Osteoblast (primary cell): Measurements from ENCODE around the gene CDC6. TPM values are rescaled to one million over a fixed set of nuclear protein-coding genes. Genes with fewer than 3 reads are reported as not detected.

Source experiments
- DNase-seq: peaks from one replicate; pipeline ENCODE4 v3.0.0; 2011; ENCODE audit warnings: low spot score, mixed read lengths; ENCODE audit not compliant: insufficient read length; ENCODE audit errors: missing footprints
- H2AFZ ChIP-seq: 2 replicates; pipeline ENCODE4 v1.6.0; 2011; ENCODE audit warnings: mild to moderate bottlenecking, low read length
- H3K27ac ChIP-seq: 2 replicates; pipeline ENCODE4 v1.5.1; 2011; ENCODE audit warnings: mild to moderate bottlenecking, low read depth, low read length, moderate library complexity
- H3K27me3 ChIP-seq: 2 replicates; pipeline ENCODE4 v1.6.0; 2012; ENCODE audit warnings: mild to moderate bottlenecking, control low read depth, inconsistent platforms, low read length, moderate library complexity; ENCODE audit not compliant: insufficient read depth
- H3K36me3 ChIP-seq: 2 replicates; pipeline ENCODE4 v1.5.1; 2011; ENCODE audit warnings: mild to moderate bottlenecking, low read length, control low read depth, moderate library complexity; ENCODE audit not compliant: insufficient read depth
- H3K4me1 ChIP-seq: 2 replicates; pipeline ENCODE4 v1.5.1; 2011; ENCODE audit warnings: mild to moderate bottlenecking, low read length, control low read depth, moderate library complexity; ENCODE audit not compliant: insufficient read depth
- H3K4me2 ChIP-seq: 2 replicates; pipeline ENCODE4 v1.6.0; 2011; ENCODE audit warnings: mild to moderate bottlenecking, low read length; ENCODE audit not compliant: insufficient read depth
- H3K4me3 ChIP-seq: fragments of 200-600 bp; sonication (generic); 3 replicates; pipeline ENCODE4 v1.5.1; 2012; ENCODE audit warnings: mild to moderate bottlenecking, low read length, inconsistent platforms; ENCODE audit not compliant: insufficient read depth
- H3K79me2 ChIP-seq: 2 replicates; pipeline ENCODE4 v1.6.0; 2012; ENCODE audit warnings: mild to moderate bottlenecking, low read length, control low read depth, inconsistent platforms; ENCODE audit not compliant: insufficient read depth
- H3K9me3 ChIP-seq: 2 replicates; pipeline ENCODE4 v1.5.1; 2011; ENCODE audit warnings: low read depth, low read length, control low read depth
- H4K20me1 ChIP-seq: 2 replicates; pipeline ENCODE4 v1.6.0; 2012; ENCODE audit warnings: mild to moderate bottlenecking, low read length, control low read depth; ENCODE audit not compliant: insufficient read depth
- CTCF ChIP-seq: IDR thresholded peaks from 2 replicates; pipeline ENCODE4 v1.5.1; 2011; ENCODE audit warnings: mild to moderate bottlenecking, low read depth, low read length, moderate library complexity; ENCODE audit errors: extremely low read depth
- total RNA-seq: library from RNA; depleted of rRNA; stranded (reverse); fragments of >200 nt; gene quantifications from 2 replicates; pipeline ENCODE4 v1.2.3, GENCODE V29; 2012

The CDC6 gene
- total RNA-seq, 1 donor, result 5.1 TPM

GRCh38 chr17:40340880-40341807 lies 53.5 kb downstream of the CDC6 start:
- Histone ChIP-seq H3K27ac (peak overlapping the region; percentile 79), H3K4me1 (peaks cover 43% of the 10 kb centered on the region), H2AFZ (no peak overlapping the region), H3K27me3 (no peaks in the 10 kb centered on the region), H3K4me3 (peak overlapping the region; percentile 81), H4K20me1 (peaks cover 47% of the 10 kb centered on the region), H3K79me2 (peaks cover 82% of the 10 kb centered on the region), H3K36me3 (peaks cover 5% of the 10 kb centered on the region), H3K9me3 (no peaks in the 10 kb centered on the region), H3K4me2 (peak overlapping the region; percentile 92)
- no peak for TF ChIP-seq CTCF
- peak; percentile 94 for DNase-seq

GRCh38 chr17:40341808-40342503 lies 54.3 kb downstream of the CDC6 start:
- Histone ChIP-seq H3K27me3 (no peaks in the 10 kb centered on the region), H3K4me3 (peak overlapping the region; percentile 81), H3K79me2 (peaks cover 85% of the 10 kb centered on the region), H2AFZ (no peak overlapping the region), H3K36me3 (peaks cover 5% of the 10 kb centered on the region), H3K4me1 (peaks cover 47% of the 10 kb centered on the region), H3K9me3 (no peaks in the 10 kb centered on the region), H3K4me2 (peak overlapping the region; percentile 92), H3K27ac (peak overlapping the region; percentile 79), H4K20me1 (peaks cover 52% of the 10 kb centered on the region)
- no peak for TF ChIP-seq CTCF
- peak; percentile 98 for DNase-seq

GRCh38 chr17:40342504-40343218 lies 55.0 kb downstream of the CDC6 start:
- Histone ChIP-seq H3K9me3 (no peaks in the 10 kb centered on the region), H3K27me3 (no peaks in the 10 kb centered on the region), H4K20me1 (peaks cover 54% of the 10 kb centered on the region), H3K4me3 (peak overlapping the region; percentile 81), H3K36me3 (peaks cover 4% of the 10 kb centered on the region), H3K4me1 (peaks cover 53% of the 10 kb centered on the region), H3K27ac (peak overlapping the region; percentile 72), H3K79me2 (peaks cover 85% of the 10 kb centered on the region), H2AFZ (no peak overlapping the region), H3K4me2 (peak overlapping the region; percentile 92)
- peak; percentile 89 for DNase-seq
- TF ChIP-seq CTCF, result no peak
